ENCODE measurements around the gene SSUH2.
"Not testable (repeated sequence)": the region's sequence is repeated elsewhere in the genome, so short reads cannot be mapped to it uniquely, and the experiment has no call there.

SSUH2 gene

DNA sequence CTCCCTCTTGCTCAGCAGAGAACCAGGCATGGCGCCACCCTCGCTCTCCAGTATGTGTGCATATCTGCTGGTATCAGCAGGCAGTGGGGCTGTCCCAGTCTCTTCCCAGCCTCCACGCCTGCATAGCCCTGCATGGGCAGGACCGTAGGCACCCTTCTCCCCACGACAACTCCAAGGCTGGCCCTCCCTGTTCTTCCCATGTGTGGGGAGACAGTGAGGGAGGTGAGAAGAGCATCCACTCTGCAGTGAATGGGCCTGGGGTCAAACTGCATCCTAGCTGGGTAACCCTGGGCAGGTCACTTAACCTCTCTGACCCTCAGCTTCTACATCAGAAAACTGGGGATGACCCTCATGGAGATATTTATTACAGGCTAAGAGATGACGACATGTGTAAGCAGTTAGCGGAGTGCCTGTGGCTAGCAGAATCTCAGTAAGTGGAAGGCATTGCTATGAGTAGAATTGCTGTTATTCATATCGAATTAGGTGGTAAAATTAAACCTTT is 13.3 kb upstream of the SSUH2 start:
- H3K4me3 ChIP-seq (ENCODE audit: low read depth in 1 of 2, low read length in 2 of 2): no peak overlapping the region
- no peaks in the 10 kb centered on the region for H3K9me3 ChIP-seq (ENCODE audit: low read length)
- no peak overlapping the region for H3K9ac ChIP-seq (ENCODE audit: low read length)
- H3K27me3 ChIP-seq (ENCODE audit: control insufficient read depth in 1 of 2, insufficient read depth in 2 of 2, low read length in 2 of 2): no peaks in the 10 kb centered on the region
- no peaks in the 10 kb centered on the region for H3K36me3 ChIP-seq (ENCODE audit: insufficient read depth, low read length)
- H3K4me1 ChIP-seq (ENCODE audit: insufficient read depth, low read length): no peaks in the 10 kb centered on the region
- H3K27ac ChIP-seq (ENCODE audit: low read depth, low read length): no peak overlapping the region

DNA sequence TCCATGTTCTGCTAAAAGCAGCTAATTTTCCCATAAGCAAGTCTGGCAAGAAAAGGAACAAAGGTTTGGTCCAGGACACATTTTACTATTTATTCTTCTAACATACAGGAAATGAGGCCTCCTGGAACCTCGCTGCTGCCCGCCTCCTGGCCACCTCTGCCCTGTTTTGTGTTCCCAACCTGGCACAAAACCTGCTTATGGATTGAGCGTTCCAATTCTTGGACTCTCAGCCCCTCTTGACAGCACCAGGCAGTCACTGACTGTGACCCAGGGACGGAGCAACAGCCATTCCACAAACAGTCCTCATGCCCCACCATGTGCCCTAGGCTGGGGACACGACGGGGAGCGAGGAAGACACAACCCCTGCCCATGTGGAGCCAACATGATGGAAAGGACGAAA is 11.6 kb upstream of the SSUH2 start:
- Histone ChIP-seq H3K27ac (ENCODE audit: low read depth, low read length) (no peak overlapping the region), H3K4me3 (ENCODE audit: low read depth in 1 of 2, low read length in 2 of 2) (no peak overlapping the region), H3K9me3 (ENCODE audit: low read length) (no peaks in the 10 kb centered on the region), H3K4me1 (ENCODE audit: insufficient read depth, low read length) (no peaks in the 10 kb centered on the region), H3K27me3 (ENCODE audit: control insufficient read depth in 1 of 2, insufficient read depth in 2 of 2, low read length in 2 of 2) (no peaks in the 10 kb centered on the region), H3K9ac (ENCODE audit: low read length) (no peak overlapping the region), H3K36me3 (ENCODE audit: insufficient read depth, low read length) (no peaks in the 10 kb centered on the region)

DNA sequence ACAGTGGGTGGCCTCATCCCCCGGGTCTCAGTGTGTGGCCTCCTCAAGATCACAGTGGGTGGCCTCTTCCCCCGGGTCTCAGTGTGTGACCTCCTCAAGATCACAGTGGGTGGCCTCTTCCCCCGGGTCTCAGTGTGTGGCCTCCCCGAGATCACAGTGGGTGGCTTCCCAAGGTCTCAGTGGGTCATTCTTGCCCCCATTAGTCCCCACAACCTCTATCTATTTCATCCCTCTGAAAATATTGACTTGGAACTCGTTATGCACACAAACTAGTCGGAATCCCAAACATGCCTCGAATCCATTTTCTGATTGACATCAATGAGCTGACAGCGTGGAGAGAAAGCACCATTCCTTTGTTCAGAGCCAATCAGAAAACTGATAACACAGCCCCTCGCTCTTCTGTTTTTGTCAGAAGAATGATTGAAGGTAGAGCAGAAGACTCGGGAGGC is 10.8 kb upstream of the SSUH2 start:
- Histone ChIP-seq H3K4me1 (ENCODE audit: insufficient read depth, low read length) (no peaks in the 10 kb centered on the region), H3K4me3 (ENCODE audit: low read depth in 1 of 2, low read length in 2 of 2) (no peak overlapping the region), H3K27ac (ENCODE audit: low read depth, low read length) (no peak overlapping the region), H3K36me3 (ENCODE audit: insufficient read depth, low read length) (no peaks in the 10 kb centered on the region), H3K9ac (ENCODE audit: low read length) (no peak overlapping the region), H3K27me3 (ENCODE audit: control insufficient read depth in 1 of 2, insufficient read depth in 2 of 2, low read length in 2 of 2) (no peaks in the 10 kb centered on the region), H3K9me3 (ENCODE audit: low read length) (no peaks in the 10 kb centered on the region)

DNA sequence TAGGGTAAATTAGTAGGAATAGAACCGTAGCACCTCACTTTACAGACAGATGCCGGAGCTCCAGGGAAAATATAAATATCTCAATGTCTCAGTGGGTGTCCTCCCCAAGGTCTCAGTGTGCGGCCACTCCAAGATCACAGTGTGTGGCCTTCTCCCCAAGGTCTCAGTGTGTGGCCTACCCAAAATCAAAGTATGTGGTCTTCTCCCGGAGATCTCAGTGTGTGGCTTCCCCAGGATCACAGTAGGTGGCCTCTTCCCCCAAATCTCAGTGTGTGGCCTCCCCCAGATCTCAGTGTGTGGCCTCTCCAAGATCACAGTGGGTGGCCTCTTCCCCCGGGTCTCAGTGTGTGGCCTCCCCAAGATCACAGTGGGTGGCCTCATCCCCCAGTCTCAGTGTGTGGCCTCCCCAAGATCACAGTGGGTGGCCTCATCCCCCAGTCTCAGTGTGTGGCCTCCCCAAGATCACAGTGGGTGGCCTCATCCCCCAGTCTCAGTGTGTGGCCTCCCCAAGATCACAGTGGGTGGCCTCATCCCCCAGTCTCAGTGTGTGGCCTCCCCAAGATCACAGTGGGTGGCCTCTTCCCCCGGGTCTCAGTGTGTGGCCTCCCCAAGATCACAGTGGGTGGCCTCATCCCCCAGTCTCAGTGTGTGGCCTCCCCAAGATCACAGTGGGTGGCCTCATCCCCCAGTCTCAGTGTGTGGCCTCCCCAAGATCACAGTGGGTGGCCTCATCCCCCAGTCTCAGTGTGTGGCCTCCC is 10.2 kb upstream of the SSUH2 start:
- H3K9ac ChIP-seq (ENCODE audit: low read length); H3K27ac ChIP-seq (ENCODE audit: low read depth, low read length); H3K27me3 ChIP-seq (ENCODE audit: control insufficient read depth in 1 of 2, insufficient read depth in 2 of 2, low read length in 2 of 2); H3K9me3 ChIP-seq (ENCODE audit: low read length); H3K4me3 ChIP-seq (ENCODE audit: low read depth in 1 of 2, low read length in 2 of 2); H3K36me3 ChIP-seq (ENCODE audit: insufficient read depth, low read length); H3K4me1 ChIP-seq (ENCODE audit: insufficient read depth, low read length): not testable (repeated sequence)

DNA sequence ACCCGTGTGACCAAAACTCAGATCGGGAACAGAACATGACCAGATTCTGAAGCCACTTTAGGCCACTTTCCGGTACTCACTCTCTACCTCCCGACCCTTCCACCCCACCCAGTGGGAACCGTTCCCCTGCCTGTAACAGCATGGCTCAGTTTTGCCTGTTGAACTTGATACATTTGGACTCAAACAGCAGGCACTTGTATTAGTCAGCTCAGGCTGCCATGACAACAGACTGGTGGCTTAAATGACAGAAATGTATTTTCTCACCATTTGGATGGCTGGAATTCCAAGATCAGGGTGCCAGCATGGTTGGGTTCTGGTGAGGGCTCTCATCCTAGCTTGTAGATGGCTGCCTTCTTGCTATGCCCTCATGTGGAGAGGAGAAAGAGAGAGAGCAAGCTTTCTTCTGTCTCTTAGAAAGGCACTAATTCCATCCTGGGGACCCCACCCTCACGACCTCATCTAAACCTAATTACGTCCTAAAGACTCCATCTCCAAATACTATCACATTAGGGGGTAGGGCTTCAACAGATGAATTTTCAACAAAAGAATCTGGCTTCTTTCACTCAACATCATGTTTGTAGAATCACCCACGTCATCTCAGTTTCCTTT is 9.3 kb upstream of the SSUH2 start:
- H3K27me3 ChIP-seq (ENCODE audit: control insufficient read depth in 1 of 2, insufficient read depth in 2 of 2, low read length in 2 of 2): no peaks in the 10 kb centered on the region
- no peaks in the 10 kb centered on the region for H3K4me1 ChIP-seq (ENCODE audit: insufficient read depth, low read length)
- no peak overlapping the region for H3K4me3 ChIP-seq (ENCODE audit: low read depth in 1 of 2, low read length in 2 of 2)
- H3K36me3 ChIP-seq (ENCODE audit: insufficient read depth, low read length): no peaks in the 10 kb centered on the region
- H3K9ac ChIP-seq (ENCODE audit: low read length): no peak overlapping the region
- no peaks in the 10 kb centered on the region for H3K9me3 ChIP-seq (ENCODE audit: low read length)
- no peak overlapping the region for H3K27ac ChIP-seq (ENCODE audit: low read depth, low read length)

DNA sequence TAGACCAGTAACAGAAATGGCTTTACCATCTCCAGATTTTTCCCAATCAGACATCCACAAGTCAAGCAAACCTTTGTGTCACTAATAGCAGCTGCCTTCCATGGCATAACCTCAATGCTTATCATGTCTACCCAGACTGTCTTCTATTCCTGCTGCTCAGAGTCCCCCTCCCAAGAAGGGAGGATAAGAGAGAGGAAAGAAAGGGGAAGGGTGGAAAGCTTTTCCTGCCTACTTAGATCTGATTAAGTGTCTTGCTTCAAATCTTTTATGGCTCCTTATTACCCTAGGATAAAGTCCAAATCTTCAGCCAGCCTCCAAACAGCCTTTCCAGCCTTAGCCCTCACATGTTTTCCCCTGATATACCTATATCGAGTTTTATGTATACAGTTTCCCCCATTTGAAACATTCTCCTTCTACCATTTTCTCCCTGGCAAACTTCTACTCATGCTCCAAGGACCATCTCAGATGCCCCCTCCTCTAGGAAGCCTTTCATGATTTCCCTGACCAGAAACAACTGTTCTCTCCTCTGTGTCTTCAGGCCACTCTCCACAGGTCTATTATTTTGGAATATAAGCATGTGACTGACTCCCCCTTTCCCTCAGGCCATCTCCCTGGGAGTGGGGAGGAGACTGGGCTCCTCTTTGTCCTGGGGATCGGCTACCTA is 7.9 kb upstream of the SSUH2 start:
- no peak overlapping the region for H3K9ac ChIP-seq (ENCODE audit: low read length)
- no peak overlapping the region for H3K27ac ChIP-seq (ENCODE audit: low read depth, low read length)
- H3K27me3 ChIP-seq (ENCODE audit: control insufficient read depth in 1 of 2, insufficient read depth in 2 of 2, low read length in 2 of 2): no peaks in the 10 kb centered on the region

DNA sequence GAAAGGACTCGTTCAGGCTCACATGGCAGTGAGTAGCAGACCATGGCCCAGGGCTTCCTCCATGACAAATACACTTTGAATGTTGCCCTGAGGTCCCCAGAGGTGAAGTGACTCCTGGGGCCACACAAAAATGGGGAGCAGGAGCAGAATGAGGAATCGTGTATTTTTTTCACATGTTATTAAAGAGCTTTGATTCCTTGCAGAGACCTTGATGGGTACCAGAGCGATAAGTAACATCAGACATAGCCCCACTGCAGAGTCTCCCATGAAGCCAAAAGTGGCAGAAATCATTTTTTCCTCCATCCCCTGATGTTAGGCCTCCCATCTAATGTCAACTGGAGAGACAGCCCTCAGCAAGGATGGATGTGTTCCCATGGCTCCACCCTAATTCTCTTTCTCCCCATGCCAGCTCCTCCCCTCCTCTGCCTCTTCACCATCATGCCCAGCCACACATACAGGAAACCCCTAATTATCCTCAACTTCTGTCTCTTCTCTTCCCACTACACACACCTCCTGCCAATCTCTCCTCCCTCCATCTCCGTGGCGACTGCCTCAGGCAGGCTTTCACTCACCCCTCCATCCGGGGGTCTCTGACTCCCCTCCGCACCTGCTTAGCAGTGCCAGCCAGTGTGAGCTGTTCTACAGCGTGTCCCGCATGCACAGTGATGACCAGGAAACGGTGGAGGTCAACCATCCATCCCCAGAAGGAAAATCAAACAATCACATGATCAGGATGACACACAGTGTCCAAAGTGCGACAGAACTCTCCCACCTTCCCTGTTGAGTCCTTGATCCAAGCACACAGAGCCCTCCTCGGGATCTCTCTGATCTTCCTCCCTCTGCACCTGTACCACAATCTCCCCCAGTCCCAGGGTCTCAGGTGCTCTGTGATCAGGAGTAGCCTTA is 7.1 kb upstream of the SSUH2 start:
- Histone ChIP-seq H3K9ac (ENCODE audit: low read length) (no peak overlapping the region), H3K36me3 (ENCODE audit: insufficient read depth, low read length) (no peaks in the 10 kb centered on the region), H3K27ac (ENCODE audit: low read depth, low read length) (no peak overlapping the region), H3K27me3 (ENCODE audit: control insufficient read depth in 1 of 2, insufficient read depth in 2 of 2, low read length in 2 of 2) (no peaks in the 10 kb centered on the region), H3K4me3 (ENCODE audit: low read depth in 1 of 2, low read length in 2 of 2) (no peak overlapping the region), H3K9me3 (ENCODE audit: low read length) (no peaks in the 10 kb centered on the region), H3K4me1 (ENCODE audit: insufficient read depth, low read length) (no peaks in the 10 kb centered on the region)

More for the DNA sequence above, 7.9 kb upstream of the SSUH2 start:
- Histone ChIP-seq H3K4me1 (ENCODE audit: insufficient read depth, low read length) (no peaks in the 10 kb centered on the region), H3K36me3 (ENCODE audit: insufficient read depth, low read length) (no peaks in the 10 kb centered on the region), H3K4me3 (ENCODE audit: low read depth in 1 of 2, low read length in 2 of 2) (no peak overlapping the region), H3K9me3 (ENCODE audit: low read length) (no peaks in the 10 kb centered on the region)

DNA sequence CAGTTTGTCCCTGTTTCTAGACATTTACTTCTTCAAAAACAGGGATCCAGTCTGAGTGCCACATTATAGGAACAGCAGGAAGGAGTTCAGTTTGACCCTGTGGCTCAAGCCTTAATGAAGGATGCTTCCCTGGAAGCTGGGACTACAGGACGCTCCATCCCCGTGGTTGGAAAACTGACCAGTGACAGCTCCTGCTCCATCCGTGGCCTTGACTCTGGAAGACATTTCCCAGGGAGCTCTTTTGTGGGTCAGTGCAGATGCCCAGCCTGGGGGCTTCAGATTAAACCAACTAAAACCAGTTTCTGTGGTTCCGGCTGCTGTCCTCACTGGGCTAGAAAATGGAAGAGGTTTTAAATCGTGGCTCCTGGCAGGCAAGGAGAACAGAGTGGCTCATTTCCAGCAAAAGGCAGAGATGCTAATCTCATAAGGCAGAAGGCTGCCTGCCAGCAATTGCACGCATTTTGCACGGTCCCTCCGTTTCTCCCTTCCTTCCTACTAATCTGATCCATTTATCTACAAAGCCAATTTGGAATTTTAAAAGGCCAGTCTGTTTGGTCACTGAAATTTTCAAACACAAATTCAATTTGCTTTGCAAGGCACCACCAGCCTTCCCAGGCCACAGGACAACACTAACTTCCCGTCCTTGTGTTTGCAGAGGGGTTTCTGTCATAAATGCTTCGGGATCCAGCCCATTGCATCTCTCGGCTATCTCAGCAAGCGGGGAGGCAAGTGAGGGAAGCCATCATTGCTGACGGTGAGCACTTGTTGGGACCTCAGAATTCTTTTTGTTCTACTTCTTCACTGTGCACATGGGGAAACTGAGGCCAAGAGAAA is 6.2 kb upstream of the SSUH2 start:
- H3K9ac ChIP-seq (ENCODE audit: low read length): no peak overlapping the region
- no peaks in the 10 kb centered on the region for H3K36me3 ChIP-seq (ENCODE audit: insufficient read depth, low read length)
- no peaks in the 10 kb centered on the region for H3K4me1 ChIP-seq (ENCODE audit: insufficient read depth, low read length)
- no peaks in the 10 kb centered on the region for H3K9me3 ChIP-seq (ENCODE audit: low read length)
- no peak overlapping the region for H3K4me3 ChIP-seq (ENCODE audit: low read depth in 1 of 2, low read length in 2 of 2)
- H3K27ac ChIP-seq (ENCODE audit: low read depth, low read length): no peak overlapping the region
- no peaks in the 10 kb centered on the region for H3K27me3 ChIP-seq (ENCODE audit: control insufficient read depth in 1 of 2, insufficient read depth in 2 of 2, low read length in 2 of 2)

DNA sequence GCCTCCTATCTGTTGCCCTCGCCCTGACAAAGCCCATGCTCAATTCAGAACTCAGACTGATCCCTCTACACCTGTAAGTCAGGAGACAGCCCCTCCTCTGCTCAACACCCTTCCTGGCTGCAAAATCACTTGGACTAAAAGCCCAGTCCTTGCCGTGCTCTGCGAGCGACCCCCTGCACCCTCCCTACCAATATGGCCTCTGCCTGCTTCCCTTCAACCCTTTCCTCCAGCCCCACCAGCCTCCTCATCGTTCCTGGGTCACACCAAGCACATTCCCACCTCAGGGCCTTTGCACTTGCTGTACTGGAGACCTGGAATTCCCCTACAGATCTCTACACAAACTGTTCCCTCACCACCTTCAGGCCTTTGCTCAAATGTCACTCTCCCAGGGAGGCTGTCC is 5.2 kb upstream of the SSUH2 start:
- H3K9me3 ChIP-seq (ENCODE audit: low read length): no peaks in the 10 kb centered on the region
- H3K4me3 ChIP-seq (ENCODE audit: low read depth in 1 of 2, low read length in 2 of 2): no peak overlapping the region
- H3K27ac ChIP-seq (ENCODE audit: low read depth, low read length): no peak overlapping the region

DNA sequence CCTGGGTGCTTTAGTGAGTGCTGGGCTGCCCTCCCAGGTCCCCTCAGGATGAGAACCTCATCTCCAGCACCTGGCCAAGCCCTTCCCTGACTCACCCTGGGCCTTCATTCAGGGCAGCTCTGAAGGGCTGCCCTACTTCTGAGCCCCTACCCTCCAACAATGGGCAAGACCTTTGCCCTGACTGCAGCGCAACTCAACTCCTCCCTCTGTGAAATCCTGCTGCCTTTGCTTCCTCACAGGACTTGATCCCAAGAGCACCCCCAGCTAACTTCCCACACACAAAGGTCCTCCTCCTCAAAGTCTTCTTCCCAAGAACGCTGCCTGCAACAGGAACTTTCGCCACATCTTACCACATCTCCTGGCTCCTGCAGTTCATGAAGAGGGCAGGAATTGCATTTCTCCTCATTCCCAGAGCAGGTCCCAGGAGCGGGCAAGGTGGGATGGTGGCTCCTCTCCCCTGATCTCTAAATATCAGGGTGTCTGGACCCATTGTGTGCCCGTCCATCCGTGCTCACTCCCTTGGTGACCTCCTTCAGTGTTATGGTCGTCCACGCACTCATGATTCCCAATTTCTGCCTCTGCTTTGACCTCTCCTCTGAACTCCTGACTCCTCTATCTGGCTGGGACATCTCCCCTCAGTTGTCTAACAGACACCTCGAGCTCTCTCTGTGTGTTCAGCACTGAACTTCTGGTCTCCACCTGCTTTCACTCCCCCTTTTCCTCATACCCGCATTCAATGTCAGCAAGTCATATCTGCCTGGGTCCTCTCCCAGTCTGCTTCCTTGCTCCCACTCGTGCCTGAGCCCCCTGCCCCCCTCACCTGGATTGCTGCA is 4.5 kb upstream of the SSUH2 start:
- no peaks in the 10 kb centered on the region for H3K36me3 ChIP-seq (ENCODE audit: insufficient read depth, low read length)
- H3K27ac ChIP-seq (ENCODE audit: low read depth, low read length): no peak overlapping the region
- H3K9me3 ChIP-seq (ENCODE audit: low read length): no peaks in the 10 kb centered on the region
- H3K4me3 ChIP-seq (ENCODE audit: low read depth in 1 of 2, low read length in 2 of 2): no peak overlapping the region
- H3K4me1 ChIP-seq (ENCODE audit: insufficient read depth, low read length): no peaks in the 10 kb centered on the region
- no peak overlapping the region for H3K9ac ChIP-seq (ENCODE audit: low read length)
- no peaks in the 10 kb centered on the region for H3K27me3 ChIP-seq (ENCODE audit: control insufficient read depth in 1 of 2, insufficient read depth in 2 of 2, low read length in 2 of 2)

More for the DNA sequence above, 5.2 kb upstream of the SSUH2 start:
- H3K36me3 ChIP-seq (ENCODE audit: insufficient read depth, low read length): no peaks in the 10 kb centered on the region
- no peak overlapping the region for H3K9ac ChIP-seq (ENCODE audit: low read length)
- no peaks in the 10 kb centered on the region for H3K27me3 ChIP-seq (ENCODE audit: control insufficient read depth in 1 of 2, insufficient read depth in 2 of 2, low read length in 2 of 2)
- no peaks in the 10 kb centered on the region for H3K4me1 ChIP-seq (ENCODE audit: insufficient read depth, low read length)

Data from muscle layer of colon (tissue), 2 donors.